Activated naive CD4-positive, alpha-beta T cell treated with Interleukin-2 at 50 U/mL for 16 hours (primary cell): ENCODE results near the gene MOSMO.
"Not testable (repeated sequence)": the region's sequence is repeated elsewhere in the genome, so short reads cannot be mapped to it uniquely, and the experiment has no call there.

ENCODE experiments used
- DNase-seq: peaks from one replicate; pipeline ENCODE4 v3.0.0-alpha.2; 2020

The MOSMO gene

DNA sequence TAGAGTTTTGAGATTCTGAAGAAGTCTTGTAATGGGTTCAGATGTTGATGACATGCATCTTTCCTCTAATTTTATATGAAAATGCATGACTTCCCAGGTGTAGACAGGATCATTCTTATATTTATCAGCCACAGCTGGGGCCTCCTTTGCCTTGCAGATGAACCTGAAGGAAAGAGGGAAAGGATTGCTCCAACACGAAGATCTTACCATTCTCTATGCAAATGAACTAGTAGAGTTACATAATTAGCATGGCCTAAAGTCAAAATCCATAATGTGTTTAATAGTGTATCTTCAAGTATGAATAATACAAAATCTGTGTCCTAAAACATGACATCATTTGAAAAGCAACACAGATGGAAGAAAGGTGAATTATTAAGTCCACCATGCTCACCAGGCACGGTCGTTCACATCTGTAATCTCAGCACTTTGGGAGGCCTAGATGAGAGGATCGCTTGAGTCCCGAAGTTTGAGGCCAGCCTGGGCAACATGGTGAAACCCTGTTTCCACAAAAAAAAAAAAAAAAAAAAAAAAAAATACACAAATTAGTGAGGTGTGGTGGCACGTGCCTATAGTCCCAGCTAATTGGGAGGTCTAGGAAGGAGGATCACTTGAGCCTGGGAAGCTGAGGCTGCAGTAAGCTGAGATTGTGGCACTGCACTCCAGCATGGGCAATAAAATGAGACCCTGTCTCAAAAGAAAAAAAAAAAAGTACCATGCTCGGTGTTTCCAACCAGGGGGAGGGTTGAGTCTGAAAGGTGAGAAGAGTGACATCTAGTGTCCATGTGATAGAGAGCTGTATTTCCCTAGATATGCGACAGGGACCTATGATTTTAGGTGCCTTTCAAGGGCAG, 90.7 kb downstream of the MOSMO start:
- DNase-seq, result no peak

DNA sequence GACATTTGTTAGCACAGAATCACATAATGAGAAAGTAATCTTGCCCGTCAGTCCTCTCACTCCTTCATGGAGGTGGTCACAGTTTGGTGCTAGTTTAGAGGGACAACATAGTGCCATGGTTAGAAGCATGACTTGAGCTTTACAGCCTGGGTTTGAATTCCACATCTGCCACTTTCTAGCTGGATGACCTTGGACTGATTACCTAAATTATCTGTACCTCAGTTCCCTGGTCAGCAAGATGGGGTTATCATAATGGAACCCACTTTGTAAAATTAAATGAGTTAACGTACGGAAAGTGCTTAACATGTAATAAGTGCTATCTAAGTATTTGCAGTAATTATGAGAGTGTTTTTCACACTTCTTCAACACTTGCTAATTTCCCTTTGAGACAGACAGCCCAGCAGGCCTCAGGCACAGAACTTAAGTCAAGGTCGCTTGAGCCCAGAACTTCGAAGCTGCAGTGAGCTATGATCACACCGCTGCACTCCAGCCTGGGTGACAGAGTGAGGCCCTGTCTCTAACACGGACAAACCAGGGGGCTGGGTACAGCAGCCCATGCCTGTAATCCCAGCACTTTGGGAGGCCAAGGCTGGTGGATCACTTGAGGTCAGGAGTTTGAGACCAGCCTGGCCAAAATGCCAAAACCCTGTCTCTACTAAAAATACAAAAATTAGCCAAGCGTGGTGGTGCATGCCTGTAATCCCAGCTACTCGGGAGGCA, 91.5 kb downstream of the MOSMO start:
- no peak for DNase-seq

DNA sequence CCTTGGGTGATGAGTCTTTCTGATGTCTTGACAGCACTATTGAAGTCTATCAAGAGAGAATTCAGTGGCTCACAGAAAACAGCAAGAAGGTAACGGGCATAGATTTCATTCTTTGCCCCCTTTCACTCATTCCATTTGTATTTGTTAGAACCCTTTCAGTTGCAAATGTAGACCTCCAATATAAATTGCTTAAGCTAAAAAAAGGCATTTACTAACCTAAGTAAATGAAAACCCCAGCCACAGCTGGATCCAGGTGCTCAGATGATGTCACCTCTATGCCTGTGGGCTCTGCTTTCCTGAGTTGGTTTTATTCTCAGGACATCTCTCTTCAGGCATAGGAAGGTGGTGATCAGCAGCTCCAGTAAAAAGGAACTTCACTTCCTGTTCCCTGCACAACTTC, 95.5 kb downstream of the MOSMO start:
- DNase-seq, result no peak

DNA sequence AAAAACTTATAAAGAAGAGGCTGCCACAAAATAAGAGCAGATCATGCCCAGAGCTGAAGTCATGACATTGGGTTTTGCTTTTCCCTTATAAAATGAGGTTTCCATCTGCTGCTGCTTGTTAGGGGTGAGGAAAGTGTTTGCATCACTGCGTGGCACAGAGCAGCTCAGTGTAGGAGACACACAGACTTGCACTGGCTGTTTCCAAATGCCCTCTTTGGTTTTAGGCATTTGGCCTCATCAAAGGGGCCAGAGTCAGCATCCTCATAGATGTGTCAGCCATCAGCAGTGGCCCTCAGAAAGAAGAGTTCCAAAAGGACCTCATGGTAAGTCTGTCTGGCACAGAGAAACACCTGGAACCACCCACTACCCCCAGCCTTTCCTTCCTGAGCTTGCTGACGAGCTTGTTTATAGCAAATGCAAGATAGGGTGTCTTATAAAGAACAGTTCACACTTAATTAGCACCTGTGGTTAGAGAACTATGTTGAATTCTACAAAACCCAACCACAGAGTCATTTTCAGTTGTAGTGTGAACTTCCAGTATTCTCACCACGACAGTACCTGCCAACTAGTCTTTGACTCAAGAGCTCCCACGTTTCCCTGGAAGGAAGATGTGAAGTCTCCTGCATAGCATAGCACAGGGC, 101.5 kb downstream of the MOSMO start:
- DNase-seq, result no peak

DNA sequence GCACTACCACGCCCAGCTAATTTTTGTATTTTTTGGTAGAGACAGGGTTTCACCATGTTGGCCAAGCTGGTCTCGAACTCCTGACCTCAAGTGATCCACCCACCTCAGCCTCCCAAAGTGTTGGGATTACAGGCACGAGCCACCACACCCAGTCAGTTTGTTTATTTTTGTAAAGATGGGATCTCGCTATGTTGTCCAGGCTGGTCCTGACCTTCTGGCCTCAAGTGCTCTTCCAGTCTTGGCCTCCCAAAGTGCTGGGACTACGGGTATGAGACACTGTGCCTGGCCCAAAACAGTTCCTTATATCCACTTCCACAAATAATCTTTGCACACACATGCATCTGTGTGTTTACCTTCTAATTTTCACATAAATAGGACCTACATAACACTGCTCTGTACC, 103.7 kb downstream of the MOSMO start:
- not testable (repeated sequence) for DNase-seq

DNA sequence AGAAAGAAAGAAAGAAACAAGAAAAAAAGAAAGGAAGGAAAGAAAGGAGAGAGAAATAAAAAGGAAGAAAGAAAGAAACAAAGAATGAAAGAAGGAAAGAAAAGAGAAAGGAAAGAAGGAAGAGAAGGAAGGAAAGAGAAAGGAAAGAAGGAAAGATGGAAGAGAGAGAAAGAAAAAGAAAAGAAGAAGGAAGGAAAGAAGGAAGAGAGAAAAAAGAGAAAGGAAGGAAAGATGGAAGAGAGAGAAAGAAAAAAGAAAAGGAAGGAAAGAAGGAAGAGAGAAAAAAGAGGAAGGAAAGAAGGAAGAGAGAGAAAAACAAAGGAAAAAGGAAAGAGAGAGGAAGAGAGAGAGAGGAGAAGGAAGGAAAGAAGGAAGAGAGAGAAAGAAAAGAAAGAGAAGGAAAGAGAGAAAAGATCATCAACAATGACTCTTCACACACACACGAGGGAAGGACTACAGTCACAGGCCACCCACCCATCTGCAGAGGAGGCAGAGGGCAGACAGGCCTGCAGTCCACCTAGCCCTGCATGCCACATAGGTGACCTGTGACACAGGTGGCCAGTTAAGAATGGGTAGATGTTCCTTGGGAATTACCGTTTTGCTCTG, 108.3 kb downstream of the MOSMO start:
- DNase-seq, result no peak

DNA sequence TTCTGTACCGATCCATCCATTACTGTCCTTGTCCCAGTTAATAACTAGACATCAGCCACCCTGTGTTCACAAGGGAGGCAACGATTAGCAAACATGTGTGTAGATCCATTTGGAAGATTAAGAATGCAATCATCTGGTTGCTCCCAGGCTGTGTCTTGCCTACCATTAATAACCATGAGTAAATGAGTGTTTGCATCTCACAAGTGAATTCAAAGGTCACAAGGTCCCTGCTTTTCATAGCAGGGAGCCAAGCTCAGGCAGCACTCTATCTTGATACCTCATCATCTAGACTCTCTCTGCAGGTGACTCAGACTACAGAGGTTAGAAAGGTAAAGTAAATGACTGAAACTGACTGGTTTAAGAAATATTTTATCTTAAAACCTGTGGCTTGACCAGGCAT, 109.7 kb downstream of the MOSMO start:
- no peak for DNase-seq

DNA sequence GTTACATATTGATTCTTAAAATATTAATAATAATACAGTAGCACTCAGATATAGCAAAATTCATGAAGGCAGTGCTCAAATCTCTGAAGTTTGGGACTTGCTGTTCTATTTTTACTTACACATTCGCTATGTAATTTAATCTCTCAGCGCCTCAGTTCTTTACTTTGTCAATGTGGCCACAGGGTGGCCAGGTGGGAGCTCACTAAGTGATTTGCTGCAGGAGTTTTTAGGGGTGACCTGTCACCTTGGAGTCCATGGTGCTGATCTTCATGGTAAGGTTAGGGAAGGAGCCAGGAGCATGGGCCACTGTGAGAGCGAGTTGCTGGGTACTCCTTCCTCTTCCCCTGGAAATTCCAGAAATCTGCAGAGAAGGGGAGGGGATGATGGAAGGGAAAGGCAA, 112.5 kb downstream of the MOSMO start:
- DNase-seq, result no peak

DNA sequence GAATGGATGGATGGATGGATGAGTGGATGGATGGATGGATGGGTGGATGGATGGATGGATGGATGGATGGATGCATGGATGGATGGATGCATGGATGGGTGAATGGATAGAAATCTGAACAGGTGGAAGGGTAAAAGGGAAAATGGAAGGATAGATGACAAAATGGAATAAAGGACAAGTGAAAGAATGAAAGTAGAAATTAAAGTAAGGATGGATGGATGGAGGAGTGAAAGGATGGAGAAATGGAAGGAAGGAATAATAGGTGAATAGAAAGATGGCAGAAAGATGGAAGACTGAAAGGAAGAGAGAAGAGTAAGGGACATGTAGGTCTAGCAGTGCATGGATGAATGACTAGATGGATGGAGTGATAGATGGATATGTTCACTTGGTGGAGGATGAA, 114.3 kb downstream of the MOSMO start:
- DNase-seq, result no peak

DNA sequence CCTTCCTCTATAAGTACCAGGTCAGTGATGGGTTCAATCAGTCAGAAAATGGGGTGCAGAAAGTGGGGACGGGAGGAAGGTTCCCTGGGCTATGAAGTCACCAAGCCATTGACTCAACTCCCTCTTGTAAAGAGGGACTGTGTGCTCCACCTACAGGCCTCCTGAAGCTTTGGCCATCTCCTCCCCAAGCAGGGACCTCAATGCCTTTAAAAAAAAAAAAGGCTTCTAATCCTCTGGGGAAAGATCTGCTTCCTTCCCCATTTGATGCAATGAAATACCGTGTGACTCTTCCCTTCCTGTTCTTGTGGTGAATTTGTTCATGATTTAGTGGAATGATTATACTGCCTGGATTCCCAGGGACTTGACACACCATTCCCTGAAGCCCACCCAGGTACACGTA, 115.2 kb downstream of the MOSMO start:
- no peak for DNase-seq

DNA sequence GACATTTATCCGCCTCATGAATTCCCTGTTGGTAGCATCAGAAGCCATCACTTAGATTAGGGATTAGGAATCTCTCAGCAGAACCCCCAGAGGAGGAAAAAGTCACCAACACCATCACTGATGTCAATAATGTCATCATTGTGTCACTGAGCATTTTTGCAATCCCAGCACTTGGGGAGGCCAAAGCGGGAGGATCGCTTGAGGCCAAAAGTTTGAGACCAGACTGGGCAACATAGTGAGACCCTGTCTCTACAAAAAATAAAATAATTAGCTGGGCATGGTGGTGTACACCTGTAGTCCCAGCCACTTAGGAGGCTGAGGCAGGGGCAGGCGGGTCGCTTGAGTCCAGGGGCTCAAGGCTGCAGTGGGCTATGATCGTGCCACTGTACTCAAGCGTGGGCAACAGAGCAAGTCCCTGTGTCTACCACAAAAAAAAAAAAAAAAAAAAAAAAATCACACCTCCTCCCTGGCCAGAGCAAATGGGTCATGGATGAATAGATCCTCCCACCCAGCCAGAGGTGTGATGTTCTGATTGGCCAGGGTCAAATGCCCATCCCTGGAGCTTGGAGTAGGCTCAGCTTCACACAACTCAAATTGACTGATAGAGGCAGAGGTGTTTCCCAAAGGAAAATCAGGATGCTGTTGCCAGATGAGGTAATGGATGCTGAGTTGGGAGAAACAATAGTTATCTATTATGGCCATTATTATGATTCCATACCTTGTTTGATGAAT, 116.0 kb downstream of the MOSMO start:
- DNase-seq, result no peak

DNA sequence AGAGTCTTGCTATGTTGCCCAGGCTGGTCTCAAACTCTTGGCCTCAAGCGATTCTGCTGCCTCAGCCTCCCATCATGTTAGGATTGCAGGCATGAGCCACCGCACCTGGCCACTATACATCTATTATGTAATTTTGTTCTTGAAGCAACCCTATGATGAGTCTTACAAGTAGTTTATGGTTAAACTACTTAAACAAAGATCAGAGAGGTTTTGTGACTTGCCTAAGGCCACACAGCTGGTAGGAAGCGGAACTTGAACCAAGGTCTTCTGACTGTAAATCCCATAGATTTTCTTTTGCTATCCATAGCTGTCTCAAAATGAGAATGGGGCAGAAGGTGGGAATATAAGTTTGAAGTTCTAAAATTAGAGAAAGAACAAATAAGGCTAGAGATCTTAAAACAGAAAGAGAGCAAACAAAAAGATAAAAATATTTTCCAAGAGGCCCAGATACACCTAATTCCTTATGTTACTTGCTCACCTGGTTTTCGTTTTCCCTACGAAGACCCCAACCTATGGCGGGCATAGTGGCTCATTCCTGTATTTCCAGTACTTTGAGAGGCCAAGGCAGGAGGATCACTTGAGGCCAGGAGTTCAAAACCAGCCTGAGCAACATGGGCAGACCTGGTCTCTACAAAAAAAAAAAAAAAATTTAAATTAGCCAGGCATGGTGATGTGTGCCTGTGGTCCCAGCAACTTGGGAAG, 116.8 kb downstream of the MOSMO start:
- no peak for DNase-seq

DNA sequence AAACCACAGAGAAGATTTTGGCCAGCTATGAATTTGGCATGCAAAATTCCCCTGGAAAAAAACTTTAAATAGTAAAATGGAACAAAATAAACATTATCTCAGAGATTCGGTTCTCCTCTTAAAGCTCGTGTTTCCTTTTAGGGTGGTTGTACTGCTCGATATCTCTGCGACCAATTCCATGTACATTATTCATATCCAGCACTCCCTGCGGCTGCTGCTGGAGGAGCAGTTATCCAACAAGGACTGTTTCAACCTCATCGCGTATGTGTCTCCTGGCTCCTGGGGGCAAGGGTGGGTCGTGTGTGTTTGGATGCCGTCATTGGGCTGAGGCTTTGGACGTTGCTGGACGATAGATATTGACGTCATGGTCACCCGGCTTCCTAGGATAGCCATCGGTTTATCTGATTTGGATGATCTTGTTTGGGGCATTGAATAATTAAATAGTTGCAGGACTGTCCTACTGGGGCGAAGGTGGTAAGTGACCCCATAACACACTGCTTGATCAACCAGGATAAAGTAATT, 118.2 kb downstream of the MOSMO start:
- no peak for DNase-seq

DNA sequence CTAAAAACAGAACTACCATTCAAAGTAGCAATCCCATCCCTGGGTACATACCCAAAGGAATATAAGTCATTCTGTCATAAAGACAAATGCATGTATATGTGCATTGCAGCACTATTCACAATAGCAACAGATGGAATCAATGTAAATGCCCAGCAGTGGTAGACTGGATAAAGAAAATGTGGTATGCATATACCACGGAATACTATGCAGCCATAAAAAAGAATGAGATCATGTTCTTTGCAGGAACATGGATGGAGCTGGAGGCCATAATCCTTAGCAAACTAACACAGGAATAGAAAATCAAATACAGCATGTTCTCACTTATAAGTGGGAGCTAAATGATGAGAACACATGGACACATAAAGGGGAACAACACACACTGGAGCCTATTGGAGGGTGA, 120.6 kb downstream of the MOSMO start:
- DNase-seq, result not testable (repeated sequence)

DNA sequence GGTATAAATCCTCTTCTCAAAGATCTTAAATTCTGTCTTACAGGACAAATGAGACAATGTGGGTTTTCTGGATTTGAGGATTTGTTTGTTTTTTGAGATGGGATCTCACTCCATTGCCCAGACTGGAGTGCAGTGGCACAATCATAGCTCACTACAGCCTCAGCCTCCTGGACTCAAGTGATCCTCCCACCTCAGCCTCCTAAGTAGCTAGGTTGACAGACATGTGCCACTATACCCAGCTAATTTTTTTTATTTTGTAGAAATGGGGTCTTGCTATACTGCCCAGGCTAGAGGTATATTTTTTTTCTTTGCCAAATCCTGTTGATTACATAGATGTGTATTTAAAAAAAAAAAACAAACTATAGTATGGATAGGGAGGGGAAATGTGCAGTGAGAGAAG, 122.6 kb downstream of the MOSMO start:
- no peak for DNase-seq

DNA sequence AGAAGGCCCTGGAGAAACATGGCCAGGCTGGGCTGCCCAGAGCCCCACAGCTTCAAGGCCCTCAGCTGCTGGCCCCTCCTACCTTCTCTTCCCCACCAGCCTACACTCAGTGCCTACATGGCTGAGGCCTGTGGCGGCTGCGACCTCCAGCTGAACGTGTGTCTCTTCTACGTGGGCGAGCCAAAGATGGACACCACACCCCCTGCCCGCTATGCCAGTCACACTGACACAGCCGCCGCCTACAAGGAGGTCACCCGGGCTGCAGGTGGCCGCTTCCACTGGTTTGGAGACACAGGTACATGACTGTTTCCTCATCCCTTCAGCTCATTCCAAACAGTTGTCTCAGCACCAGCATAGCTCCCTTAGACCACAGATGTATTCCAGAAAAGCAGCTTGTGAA, 124.9 kb downstream of the MOSMO start:
- no peak for DNase-seq
